ENCODE measurements around the gene DPYSL3. TPM values are rescaled to one million over a fixed set of nuclear protein-coding genes. Genes with fewer than 3 reads are reported as not detected.

DPYSL3 gene
- total and polyA plus RNA-seq, 5 experiments from 2014 or later: not detected

GRCh38 chr5:147534172-147534951 lies 24.5 kb upstream of the DPYSL3 start:
- DNase-seq: no peak
- H3K4me1 Mint-ChIP-seq: no peaks in the 10 kb centered on the region
- no peak overlapping the region for H3K27ac Mint-ChIP-seq
- POLR2A ChIA-PET: no interaction called here
- no peaks in the 10 kb centered on the region for H3K9me3 Mint-ChIP-seq
- no peaks in the 10 kb centered on the region for H3K36me3 Mint-ChIP-seq
- no peak overlapping the region for H3K4me3 Mint-ChIP-seq
- H3K27me3 Mint-ChIP-seq: peaks cover 0 to 4% (median 0%) of the 10 kb centered on the region in 5 donors
- ATAC-seq: no peak

GRCh38 chr5:147532156-147532555 lies 22.3 kb upstream of the DPYSL3 start:
- Mint-ChIP-seq H3K27ac (no peak overlapping the region), H3K4me3 (no peak overlapping the region), H3K4me1 (no peaks in the 10 kb centered on the region), H3K36me3 (no peaks in the 10 kb centered on the region), H3K27me3 (peaks cover 0 to 15% (median 5%) of the 10 kb centered on the region in 5 donors), H3K9me3 (peaks cover 0 to 18% (median 0%) of the 10 kb centered on the region in 9 donors)
- POLR2A ChIA-PET: no interaction called here
- ATAC-seq (no peak), DNase-seq (no peak)

- DNase-seq (no peak), ATAC-seq (no peak)
- no peaks in the 10 kb centered on the region for H3K4me1 Mint-ChIP-seq
- H3K36me3 Mint-ChIP-seq: no peaks in the 10 kb centered on the region
- peaks cover 0 to 22% (median 0%) of the 10 kb centered on the region in 9 donors for H3K9me3 Mint-ChIP-seq
- H3K4me3 Mint-ChIP-seq: no peak overlapping the region
- no peak overlapping the region for H3K27ac Mint-ChIP-seq
- peaks cover 0 to 15% (median 5%) of the 10 kb centered on the region in 5 donors for H3K27me3 Mint-ChIP-seq
- POLR2A ChIA-PET: no interaction called here
Measured at GRCh38 chr5:147530530-147531389, 20.9 kb upstream of the DPYSL3 start.

GRCh38 chr5:147523069-147523468 lies 13.2 kb upstream of the DPYSL3 start:
- ATAC-seq (no peak), DNase-seq (no peak)
- H3K27ac Mint-ChIP-seq: no peak overlapping the region
- H3K4me1 Mint-ChIP-seq: no peaks in the 10 kb centered on the region
- H3K36me3 Mint-ChIP-seq: no peaks in the 10 kb centered on the region
- POLR2A ChIA-PET: no interaction called here
- peaks cover 0 to 14% (median 0%) of the 10 kb centered on the region in 9 donors for H3K9me3 Mint-ChIP-seq
- H3K4me3 Mint-ChIP-seq: no peak overlapping the region
- H3K27me3 Mint-ChIP-seq: peaks cover 0 to 11% (median 7%) of the 10 kb centered on the region in 5 donors

GRCh38 chr5:147522435-147522834 lies 12.6 kb upstream of the DPYSL3 start:
- POLR2A ChIA-PET: no interaction called here
- Mint-ChIP-seq H3K9me3 (peaks cover 0 to 7% (median 0%) of the 10 kb centered on the region in 9 donors), H3K4me1 (no peaks in the 10 kb centered on the region), H3K27ac (no peak overlapping the region), H3K27me3 (peaks cover 0 to 7% (median 3%) of the 10 kb centered on the region in 5 donors), H3K4me3 (no peak overlapping the region), H3K36me3 (no peaks in the 10 kb centered on the region)
- DNase-seq (no peak), ATAC-seq (no peak)

- ATAC-seq (no peak), DNase-seq (no peak)
- peaks cover 0 to 4% (median 0%) of the 10 kb centered on the region in 9 donors for H3K9me3 Mint-ChIP-seq
- H3K4me1 Mint-ChIP-seq: no peaks in the 10 kb centered on the region
- H3K36me3 Mint-ChIP-seq: no peaks in the 10 kb centered on the region
- POLR2A ChIA-PET: no interaction called here
- H3K4me3 Mint-ChIP-seq: no peak overlapping the region
- H3K27ac Mint-ChIP-seq: no peak overlapping the region
- peaks cover 0 to 7% (median 5%) of the 10 kb centered on the region in 5 donors for H3K27me3 Mint-ChIP-seq
Measured at GRCh38 chr5:147520450-147520849, 10.6 kb upstream of the DPYSL3 start.

GRCh38 chr5:147519380-147519779 lies 9.5 kb upstream of the DPYSL3 start:
- DNase-seq: no peak
- no peak for ATAC-seq
- H3K27ac Mint-ChIP-seq: peak overlapping the region in 1 of 10 donors; percentile 15
- POLR2A ChIA-PET: no interaction called here
- H3K9me3 Mint-ChIP-seq: peaks cover 0 to 2% (median 0%) of the 10 kb centered on the region in 9 donors
- H3K36me3 Mint-ChIP-seq: no peaks in the 10 kb centered on the region
- no peaks in the 10 kb centered on the region for H3K4me1 Mint-ChIP-seq
- no peak overlapping the region for H3K4me3 Mint-ChIP-seq
- H3K27me3 Mint-ChIP-seq: peaks cover 0 to 6% (median 4%) of the 10 kb centered on the region in 5 donors

GRCh38 chr5:147517383-147517782 lies 7.5 kb upstream of the DPYSL3 start:
- DNase-seq (no peak), ATAC-seq (no peak)
- Mint-ChIP-seq H3K4me3 (no peak overlapping the region), H3K27ac (no peak overlapping the region), H3K36me3 (no peaks in the 10 kb centered on the region), H3K27me3 (peaks cover 0 to 10% (median 8%) of the 10 kb centered on the region in 5 donors), H3K4me1 (no peaks in the 10 kb centered on the region), H3K9me3 (peaks cover 0 to 2% (median 0%) of the 10 kb centered on the region in 9 donors)
- POLR2A ChIA-PET: no interaction called here

GRCh38 chr5:147515269-147515668 lies 5.4 kb upstream of the DPYSL3 start:
- ATAC-seq (no peak), DNase-seq (no peak)
- Mint-ChIP-seq H3K9me3 (peaks cover 0 to 2% (median 0%) of the 10 kb centered on the region in 9 donors), H3K4me3 (no peak overlapping the region), H3K27ac (no peak overlapping the region), H3K27me3 (peaks cover 14 to 21% (median 16%) of the 10 kb centered on the region in 5 donors), H3K4me1 (peaks cover 1 to 2% (median 2%) of the 10 kb centered on the region in 4 donors), H3K36me3 (peaks cover 0 to 6% (median 0%) of the 10 kb centered on the region in 3 donors)
- POLR2A ChIA-PET: no interaction called here

GRCh38 chr5:147512659-147513379 lies 3.0 kb upstream of the DPYSL3 start:
- peaks cover 4 to 8% (median 6%) of the 10 kb centered on the region in 4 donors for H3K4me1 Mint-ChIP-seq

GRCh38 chr5:147510885-147511284 lies 1.0 kb upstream of the DPYSL3 start:
- ATAC-seq: no peak
- POLR2A ChIA-PET: no interaction called here
- Mint-ChIP-seq H3K4me3 (no peak overlapping the region), H3K27ac (no peak overlapping the region), H3K4me1 (peaks cover 4 to 8% (median 6%) of the 10 kb centered on the region in 4 donors), H3K36me3 (peaks cover 0 to 10% (median 0%) of the 10 kb centered on the region in 3 donors), H3K9me3 (peaks cover 0 to 3% (median 2%) of the 10 kb centered on the region in 9 donors), H3K27me3 (peaks cover 24 to 49% (median 35%) of the 10 kb centered on the region in 5 donors)
- DNase-seq: no peak

More at GRCh38 chr5:147512659-147513379, 3.0 kb upstream of the DPYSL3 start:
- Mint-ChIP-seq H3K36me3 (peaks cover 0 to 10% (median 0%) of the 10 kb centered on the region in 3 donors), H3K27me3 (peaks cover 23 to 40% (median 33%) of the 10 kb centered on the region in 5 donors), H3K4me3 (no peak overlapping the region), H3K9me3 (peaks cover 0 to 3% (median 0%) of the 10 kb centered on the region in 9 donors), H3K27ac (no peak overlapping the region)
- no peak for ATAC-seq
- POLR2A ChIA-PET: no interaction called here
- DNase-seq: no peak

GRCh38 chr5:147509041-147509709 lies 693 bp downstream of the DPYSL3 start:
- DNase-seq (no peak), ATAC-seq (no peak)
- Mint-ChIP-seq H3K27ac (peak overlapping the region in 1 of 10 donors; percentile 68), H3K9me3 (peaks cover 0 to 3% (median 2%) of the 10 kb centered on the region in 9 donors), H3K4me1 (peaks cover 4 to 8% (median 6%) of the 10 kb centered on the region in 4 donors), H3K4me3 (no peak overlapping the region), H3K27me3 (peaks cover 23 to 49% (median 35%) of the 10 kb centered on the region in 5 donors), H3K36me3 (peaks cover 0 to 10% (median 0%) of the 10 kb centered on the region in 3 donors)
- POLR2A ChIA-PET: no interaction called here

All from naive thymus-derived CD8-positive, alpha-beta T cell (primary cell).